GM06990 (cell line): Measurements from ENCODE around the gene CDH2.

Source experiments
- DNase-seq: peaks from one replicate; pipeline ENCODE4 v3.0.0-alpha.2; 2011; ENCODE audit not compliant: insufficient read length; ENCODE audit errors: extremely low read depth
- H3K27me3 ChIP-seq: replicated peaks from 2 replicates; pipeline ENCODE4 v1.6.0; 2011; ENCODE audit warnings: low read length; ENCODE audit not compliant: control insufficient read depth, insufficient read depth
- H3K36me3 ChIP-seq: 2 replicates; pipeline ENCODE4 v1.5.1; 2011; ENCODE audit warnings: low read length; ENCODE audit not compliant: control insufficient read depth, insufficient read depth
- H3K4me3 ChIP-seq: replicated peaks from 2 replicates; pipeline ENCODE4 v1.5.1; 2011; ENCODE audit warnings: low read depth, mild to moderate bottlenecking, control low read depth, low read length
- CTCF ChIP-seq: IDR thresholded peaks from 2 replicates; pipeline ENCODE4 v1.5.1; 2011; ENCODE audit warnings: low read length, control low read depth, mild to moderate bottlenecking, inconsistent platforms; ENCODE audit not compliant: insufficient read depth, poor library complexity, severe bottlenecking

Gene CDH2

GRCh38 chr18:28071199-28071598 lies 105.7 kb downstream of the CDH2 start:
- H3K36me3 ChIP-seq = no peaks in the 10 kb centered on the region
- no peak for DNase-seq
- H3K4me3 ChIP-seq = no peak overlapping the region
- no peaks in the 10 kb centered on the region for H3K27me3 ChIP-seq
- no peak for TF ChIP-seq CTCF

GRCh38 chr18:28068207-28068606 lies 108.7 kb downstream of the CDH2 start:
- no peaks in the 10 kb centered on the region for H3K27me3 ChIP-seq
- TF ChIP-seq CTCF = no peak
- no peak overlapping the region for H3K4me3 ChIP-seq
- no peaks in the 10 kb centered on the region for H3K36me3 ChIP-seq
- DNase-seq = no peak

GRCh38 chr18:28067346-28067745 lies 109.6 kb downstream of the CDH2 start:
- TF ChIP-seq CTCF = no peak
- Histone ChIP-seq H3K36me3 (no peaks in the 10 kb centered on the region), H3K27me3 (no peaks in the 10 kb centered on the region), H3K4me3 (no peak overlapping the region)
- DNase-seq = no peak

GRCh38 chr18:28065793-28066186 lies 111.1 kb downstream of the CDH2 start:
- no peak for TF ChIP-seq CTCF
- DNase-seq = no peak

GRCh38 chr18:28065031-28065792 lies 111.7 kb downstream of the CDH2 start:
- Histone ChIP-seq H3K4me3 (no peak overlapping the region), H3K36me3 (no peaks in the 10 kb centered on the region), H3K27me3 (no peaks in the 10 kb centered on the region)
- no peak for DNase-seq
- no peak for TF ChIP-seq CTCF

More at GRCh38 chr18:28065793-28066186, 111.1 kb downstream of the CDH2 start:
- no peaks in the 10 kb centered on the region for H3K27me3 ChIP-seq
- no peak overlapping the region for H3K4me3 ChIP-seq
- no peaks in the 10 kb centered on the region for H3K36me3 ChIP-seq
